Neutrophil (primary cell): ENCODE results near the gene EFCAB5.

Source experiments
- H3K27ac ChIP-seq: fragments of 200-600 bp; sonication (generic); 2 replicates; pipeline ENCODE4 v1.5.1; 2016; ENCODE audit warnings: mild to moderate bottlenecking, moderate library complexity
- H3K27me3 ChIP-seq: fragments of 200-600 bp; sonication (generic); 2 replicates; pipeline ENCODE4 v1.6.0; 2016; ENCODE audit warnings: mild to moderate bottlenecking
- H3K36me3 ChIP-seq: fragments of 200-600 bp; sonication (generic); 2 replicates; pipeline ENCODE4 v1.5.1; 2017
- H3K4me1 ChIP-seq, 2 experiments: fragments of 200-600 bp in 1 of 2; sonication (generic) in 1 of 2; 1 replicate in 1 of 2; 2 replicates in 1 of 2; pipeline versions ENCODE4 v1.5.1 to v1.6.1; 2013 to 2016; ENCODE audit warnings: low read depth in 1 of 2, low read length in 1 of 2, mild to moderate bottlenecking in 1 of 2, moderate library complexity in 1 of 2; ENCODE audit not compliant: control insufficient read depth in 1 of 2, insufficient read depth in 1 of 2
- H3K4me3 ChIP-seq, 2 experiments: fragments of 200-600 bp in 1 of 2; sonication (generic) in 1 of 2; 1 replicate in 1 of 2; 2 replicates in 1 of 2; pipeline ENCODE4 v1.5.1; 2013 to 2016; ENCODE audit warnings: low read depth in 1 of 2, low read length in 1 of 2, mild to moderate bottlenecking in 1 of 2, moderate library complexity in 1 of 2
- H3K9me3 ChIP-seq: fragments of 200-600 bp; sonication (generic); 2 replicates; pipeline ENCODE4 v1.5.1; 2016
- TF ChIP-seq, protein P1 (sequence below): fragments of 200-600 bp; sonication (generic); IDR thresholded peaks from 2 replicates; pipeline ENCODE4 v1.5.1; 2016; ENCODE audit warnings: antibody characterized with exemption

Gene EFCAB5

DNA sequence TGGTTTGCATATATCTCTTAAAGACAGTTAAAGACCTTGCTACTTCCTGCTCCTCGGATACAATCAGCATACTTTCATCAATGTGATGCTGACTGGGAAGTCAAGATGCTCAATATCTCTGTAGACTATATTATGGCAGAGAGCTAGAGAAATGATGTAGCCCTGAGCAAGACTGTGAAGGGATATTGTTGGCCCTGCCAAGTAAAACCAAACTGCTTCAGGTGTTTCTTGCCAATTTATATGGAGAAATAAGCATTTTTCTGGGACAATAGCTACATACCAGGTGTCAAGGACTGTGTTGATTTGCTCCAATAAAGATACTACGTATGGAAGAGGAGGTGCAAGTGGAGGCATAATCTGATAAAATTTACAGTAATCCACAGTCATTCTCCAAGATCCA is 4.7 kb upstream of the EFCAB5 start:
- H3K4me3 ChIP-seq, result no peak overlapping the region
- peaks cover 0 to under 1% of the 10 kb centered on the region in 2 experiments for H3K4me1 ChIP-seq
- H3K27ac ChIP-seq, result no peak overlapping the region
- no peaks in the 10 kb centered on the region for H3K27me3 ChIP-seq
- no peaks in the 10 kb centered on the region for H3K36me3 ChIP-seq
- no peaks in the 10 kb centered on the region for H3K9me3 ChIP-seq
- TF ChIP-seq, protein P1, sequence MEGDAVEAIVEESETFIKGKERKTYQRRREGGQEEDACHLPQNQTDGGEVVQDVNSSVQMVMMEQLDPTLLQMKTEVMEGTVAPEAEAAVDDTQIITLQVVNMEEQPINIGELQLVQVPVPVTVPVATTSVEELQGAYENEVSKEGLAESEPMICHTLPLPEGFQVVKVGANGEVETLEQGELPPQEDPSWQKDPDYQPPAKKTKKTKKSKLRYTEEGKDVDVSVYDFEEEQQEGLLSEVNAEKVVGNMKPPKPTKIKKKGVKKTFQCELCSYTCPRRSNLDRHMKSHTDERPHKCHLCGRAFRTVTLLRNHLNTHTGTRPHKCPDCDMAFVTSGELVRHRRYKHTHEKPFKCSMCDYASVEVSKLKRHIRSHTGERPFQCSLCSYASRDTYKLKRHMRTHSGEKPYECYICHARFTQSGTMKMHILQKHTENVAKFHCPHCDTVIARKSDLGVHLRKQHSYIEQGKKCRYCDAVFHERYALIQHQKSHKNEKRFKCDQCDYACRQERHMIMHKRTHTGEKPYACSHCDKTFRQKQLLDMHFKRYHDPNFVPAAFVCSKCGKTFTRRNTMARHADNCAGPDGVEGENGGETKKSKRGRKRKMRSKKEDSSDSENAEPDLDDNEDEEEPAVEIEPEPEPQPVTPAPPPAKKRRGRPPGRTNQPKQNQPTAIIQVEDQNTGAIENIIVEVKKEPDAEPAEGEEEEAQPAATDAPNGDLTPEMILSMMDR, result no peak

DNA sequence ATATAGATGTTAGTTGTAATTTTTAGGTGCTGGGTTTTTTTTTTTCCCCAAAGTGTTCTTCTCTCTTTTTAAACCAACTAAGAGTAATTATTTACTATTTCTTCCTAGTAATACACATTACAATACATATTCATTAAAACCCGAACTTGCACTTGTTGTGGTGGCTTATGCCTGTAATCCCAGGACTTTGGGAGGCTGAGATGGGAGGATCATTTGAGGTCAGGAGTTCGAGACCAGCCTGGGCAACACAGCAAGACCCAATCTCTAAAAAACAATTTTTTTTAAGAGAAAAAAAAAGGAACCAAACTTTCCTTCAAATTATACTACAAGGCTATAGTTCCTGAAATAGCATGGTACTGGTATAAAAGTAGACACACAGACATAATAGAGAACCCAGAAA is 3.8 kb downstream of the EFCAB5 start:
- TF ChIP-seq, protein P1, result no peak

DNA sequence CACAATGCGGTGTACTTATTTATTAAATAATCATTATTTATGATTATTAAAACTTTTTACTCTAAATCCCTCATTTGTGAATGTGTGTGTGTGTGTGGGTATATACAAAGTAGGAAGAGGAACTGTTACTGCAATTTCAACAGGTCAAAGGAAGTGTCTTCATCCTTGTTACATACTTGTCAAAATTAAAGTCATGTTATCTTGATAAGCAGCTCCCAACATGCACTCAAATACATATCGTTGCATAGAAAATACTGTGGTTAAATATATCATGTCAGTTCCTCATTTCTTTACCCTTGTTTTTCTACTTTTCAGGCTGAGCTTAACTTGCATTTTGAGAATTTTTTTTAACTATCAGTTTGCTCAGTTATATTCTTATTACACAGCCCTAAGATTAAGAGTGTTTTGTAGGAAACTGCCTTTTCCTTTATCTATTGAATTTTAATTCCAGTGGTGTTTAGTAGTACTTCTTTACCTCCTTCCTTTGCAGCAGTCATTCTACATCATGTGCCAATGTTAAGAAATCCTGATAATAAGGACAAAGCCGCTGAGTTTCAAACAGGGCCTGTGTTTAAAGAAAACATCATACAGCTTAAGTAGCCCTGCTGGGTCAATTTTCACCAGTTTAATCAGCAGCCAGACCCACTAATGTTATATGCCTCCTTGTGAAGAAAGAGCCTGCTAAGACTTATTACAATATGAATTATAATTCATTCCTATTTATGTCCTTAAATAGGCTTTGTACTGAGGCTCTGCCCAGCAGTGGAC is 7.2 kb downstream of the EFCAB5 start:
- Histone ChIP-seq H3K27me3 (no peaks in the 10 kb centered on the region), H3K9me3 (no peaks in the 10 kb centered on the region), H3K36me3 (no peaks in the 10 kb centered on the region), H3K4me1 (peaks cover 32 to 35% of the 10 kb centered on the region in 2 experiments), H3K4me3 (peak overlapping the region in 1 of 2 experiments; percentile 22), H3K27ac (peak overlapping the region; percentile 83)
- TF ChIP-seq, protein P1, result no peak

More for the DNA sequence above, 3.8 kb downstream of the EFCAB5 start:
- Histone ChIP-seq H3K27ac (no peak overlapping the region), H3K36me3 (no peaks in the 10 kb centered on the region), H3K4me1 (peaks cover 29% of the 10 kb centered on the region in 2 experiments), H3K9me3 (no peaks in the 10 kb centered on the region), H3K27me3 (no peaks in the 10 kb centered on the region), H3K4me3 (no peak overlapping the region)

DNA sequence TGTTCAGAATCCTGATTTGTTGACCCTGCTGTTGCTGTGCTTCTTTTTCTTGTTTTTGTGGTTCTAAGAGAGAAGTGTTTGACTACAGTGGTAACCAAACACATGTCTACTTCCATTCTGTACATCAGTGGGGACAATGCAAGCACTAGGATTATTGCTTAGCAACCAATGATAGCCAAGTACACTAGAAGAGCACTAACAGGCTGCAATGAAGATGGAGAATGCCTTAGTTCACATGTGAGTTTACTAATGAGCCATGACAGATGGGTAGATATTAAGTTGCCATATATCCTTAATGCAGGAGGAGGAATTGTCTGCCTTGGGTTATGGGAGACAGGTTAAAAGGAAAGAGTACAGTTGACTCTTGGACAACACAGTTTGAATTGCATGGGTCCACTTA is 8.3 kb downstream of the EFCAB5 start:
- Histone ChIP-seq H3K4me1 (peaks cover 32 to 35% of the 10 kb centered on the region in 2 experiments), H3K27ac (peak overlapping the region; percentile 83)

DNA sequence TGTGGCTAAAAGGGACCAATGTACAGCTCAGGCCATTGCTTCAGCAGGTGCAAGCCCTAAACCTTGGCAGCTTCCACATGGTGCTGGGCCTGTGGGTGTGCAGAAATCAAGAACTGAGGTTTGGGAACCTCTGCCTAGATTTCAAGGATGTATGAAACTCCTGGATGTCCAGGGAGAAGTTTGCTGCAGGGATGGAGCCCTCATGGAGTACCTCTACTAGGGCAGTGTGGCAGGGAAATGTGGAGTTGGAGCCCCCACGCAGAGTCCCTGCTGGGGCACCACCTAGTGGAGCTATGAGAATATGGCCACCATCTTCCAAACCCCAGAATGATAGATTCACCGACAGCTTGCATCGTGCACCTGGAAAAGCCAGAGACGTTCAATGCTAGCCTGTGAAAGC is 13.0 kb downstream of the EFCAB5 start:
- H3K9me3 ChIP-seq, result no peaks in the 10 kb centered on the region
- no peak overlapping the region for H3K27ac ChIP-seq
- no peaks in the 10 kb centered on the region for H3K36me3 ChIP-seq
- TF ChIP-seq, protein P1, result no peak
- no peaks in the 10 kb centered on the region for H3K27me3 ChIP-seq
- peaks cover 20 to 26% of the 10 kb centered on the region in 2 experiments for H3K4me1 ChIP-seq
- H3K4me3 ChIP-seq, result no peak overlapping the region

More for the DNA sequence above, 8.3 kb downstream of the EFCAB5 start:
- Histone ChIP-seq H3K36me3 (no peaks in the 10 kb centered on the region), H3K4me3 (peak overlapping the region in 1 of 2 experiments; percentile 22), H3K9me3 (no peaks in the 10 kb centered on the region), H3K27me3 (no peaks in the 10 kb centered on the region)
- TF ChIP-seq, protein P1, result no peak
